C4-2B (cell line): Measurements from ENCODE around the gene GOLGB1.

Experiments
- H3K27ac ChIP-seq: fragments of 450-650 bp; 2 replicates; pipeline ENCODE4 v1.5.1; 2017
- ZFX ChIP-seq: fragments of 450-650 bp; IDR thresholded peaks from 2 replicates; pipeline ENCODE4 v1.6.1; 2017
- TF ChIP-seq, protein P1 (sequence below): fragments of 450-650 bp; conservative IDR thresholded peaks from 2 replicates; pipeline ENCODE4 v1.5.1; 2017; ENCODE audit warnings: mild to moderate bottlenecking

GOLGB1 gene

DNA sequence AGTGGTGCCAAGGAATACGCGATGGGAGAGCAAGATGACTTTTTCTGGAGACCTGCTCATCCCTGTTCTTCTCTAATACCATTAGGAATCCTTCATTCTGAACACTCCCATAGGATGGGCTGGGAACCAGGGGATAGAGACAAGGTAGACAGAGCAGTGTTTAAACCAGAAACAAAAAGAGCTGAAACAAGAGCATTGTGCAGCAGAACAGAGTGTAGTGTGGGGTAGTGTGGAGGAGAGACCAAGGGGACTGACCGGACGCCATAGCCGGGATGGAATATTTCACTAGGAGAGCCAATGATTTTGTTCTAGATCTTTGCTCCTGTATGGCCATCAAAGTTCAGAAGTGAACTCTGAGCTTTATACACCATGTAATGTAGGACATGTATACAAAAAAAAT is 104.5 kb downstream of the GOLGB1 start:
- TF ChIP-seq, protein P1, sequence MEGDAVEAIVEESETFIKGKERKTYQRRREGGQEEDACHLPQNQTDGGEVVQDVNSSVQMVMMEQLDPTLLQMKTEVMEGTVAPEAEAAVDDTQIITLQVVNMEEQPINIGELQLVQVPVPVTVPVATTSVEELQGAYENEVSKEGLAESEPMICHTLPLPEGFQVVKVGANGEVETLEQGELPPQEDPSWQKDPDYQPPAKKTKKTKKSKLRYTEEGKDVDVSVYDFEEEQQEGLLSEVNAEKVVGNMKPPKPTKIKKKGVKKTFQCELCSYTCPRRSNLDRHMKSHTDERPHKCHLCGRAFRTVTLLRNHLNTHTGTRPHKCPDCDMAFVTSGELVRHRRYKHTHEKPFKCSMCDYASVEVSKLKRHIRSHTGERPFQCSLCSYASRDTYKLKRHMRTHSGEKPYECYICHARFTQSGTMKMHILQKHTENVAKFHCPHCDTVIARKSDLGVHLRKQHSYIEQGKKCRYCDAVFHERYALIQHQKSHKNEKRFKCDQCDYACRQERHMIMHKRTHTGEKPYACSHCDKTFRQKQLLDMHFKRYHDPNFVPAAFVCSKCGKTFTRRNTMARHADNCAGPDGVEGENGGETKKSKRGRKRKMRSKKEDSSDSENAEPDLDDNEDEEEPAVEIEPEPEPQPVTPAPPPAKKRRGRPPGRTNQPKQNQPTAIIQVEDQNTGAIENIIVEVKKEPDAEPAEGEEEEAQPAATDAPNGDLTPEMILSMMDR, result no peak
- TF ChIP-seq ZFX, result no peak
- H3K27ac ChIP-seq, result no peak overlapping the region

- no peak overlapping the region for H3K27ac ChIP-seq
- TF ChIP-seq, protein P1, result no peak
- TF ChIP-seq ZFX, result no peak
Measured at GRCh38 chr3:121642601-121643314, 106.8 kb downstream of the GOLGB1 start.

DNA sequence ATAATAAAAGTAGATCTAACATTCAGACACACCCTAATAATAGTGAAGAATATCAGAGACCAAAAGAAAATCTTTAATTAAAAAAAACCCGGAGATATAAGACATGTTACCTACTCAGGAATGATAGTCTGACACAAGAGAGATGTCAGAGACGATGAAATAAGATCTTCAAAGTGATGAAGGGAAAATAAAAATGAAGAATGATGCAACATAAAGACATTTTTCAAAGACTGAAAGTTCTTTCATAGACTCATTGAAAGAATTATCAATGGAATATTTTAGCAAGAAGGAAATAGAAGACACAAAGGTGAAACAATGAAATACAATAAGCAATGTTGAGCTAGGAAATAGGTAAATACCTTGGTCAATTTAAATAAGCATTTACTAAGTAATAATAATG is 108.4 kb downstream of the GOLGB1 start:
- TF ChIP-seq, protein P1, result no peak
- TF ChIP-seq ZFX, result no peak
- no peak overlapping the region for H3K27ac ChIP-seq

DNA sequence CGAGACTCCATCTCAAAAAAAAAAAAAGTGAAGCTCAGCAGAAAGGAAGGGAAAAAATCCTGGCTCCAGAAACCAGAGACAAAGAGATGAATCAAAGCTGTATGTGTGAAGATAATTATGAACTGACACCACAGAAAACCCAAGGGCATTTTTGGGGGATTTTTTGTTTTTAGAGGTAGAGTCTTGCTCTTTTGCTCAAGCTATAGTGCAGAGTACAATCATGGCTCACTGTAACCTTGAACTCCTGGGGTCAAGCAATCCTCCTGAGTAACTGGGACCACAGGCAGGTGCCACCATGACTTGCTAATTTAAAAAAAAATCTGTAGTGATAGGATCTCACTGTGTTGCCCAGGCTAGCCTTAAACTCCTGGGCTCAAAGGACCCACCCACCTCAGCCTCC is 111.6 kb downstream of the GOLGB1 start:
- no peak overlapping the region for H3K27ac ChIP-seq
- no peak for TF ChIP-seq ZFX
- TF ChIP-seq, protein P1, result no peak

DNA sequence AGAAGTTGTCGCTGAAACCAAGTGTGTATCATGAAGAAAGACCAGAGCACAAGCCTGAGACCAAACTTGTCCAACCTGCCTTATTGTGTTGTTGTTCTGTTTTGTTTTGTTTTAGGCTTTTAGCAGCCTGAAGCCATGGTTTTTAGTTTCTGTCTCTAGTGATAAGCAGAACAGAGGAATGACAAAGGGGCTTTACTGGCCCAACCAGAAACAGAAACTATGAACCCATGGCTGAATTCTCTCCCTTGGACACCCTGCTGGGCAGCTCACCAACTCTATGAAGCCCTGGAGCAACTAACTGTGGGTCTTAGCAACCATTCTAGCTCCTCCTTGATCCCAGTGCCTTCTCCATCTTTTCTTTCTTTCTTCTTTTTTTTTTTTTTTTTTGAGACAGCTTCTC is 119.2 kb downstream of the GOLGB1 start:
- TF ChIP-seq, protein P1, result no peak
- no peak for TF ChIP-seq ZFX
- H3K27ac ChIP-seq, result no peak overlapping the region

- no peak overlapping the region for H3K27ac ChIP-seq
- TF ChIP-seq ZFX, result no peak
- TF ChIP-seq, protein P1, result no peak
Measured at GRCh38 chr3:121629601-121630000, 119.9 kb downstream of the GOLGB1 start.

GRCh38 chr3:121627622-121628021 is 121.9 kb downstream of the GOLGB1 start:
- no peak overlapping the region for H3K27ac ChIP-seq
- no peak for TF ChIP-seq ZFX
- TF ChIP-seq, protein P1, result no peak
